ENCODE data around the gene IQSEC1. TPM values are rescaled to one million over a fixed set of nuclear protein-coding genes. Genes with fewer than 3 reads are reported as not detected.
A peak's percentile ranks its signal among the peaks of the same experiment; 100 is the strongest.

IQSEC1 gene
- total and polyA plus RNA-seq, 2 experiments from 2014 or later, result 17.8 to 51.7 TPM

- no peak overlapping the region for H3K27ac ChIP-seq
Observed at GRCh38 chr3:12990781-12991480, 82.3 kb downstream of the IQSEC1 start.

GRCh38 chr3:12990306-12990705 lies 82.9 kb downstream of the IQSEC1 start:
- DNase-seq (ENCODE audit: low read depth in 1 of 2, low spot score in 1 of 2), result no peak
- TF ChIP-seq CTCF (IDR thresholded peaks at IDR 0.05; ENCODE audit: low read depth, low read length), result no peak
- no peaks in the 10 kb centered on the region for H3K9me3 ChIP-seq (ENCODE audit: low read depth)
- H3K36me3 ChIP-seq, result no peaks in the 10 kb centered on the region
- peaks cover 4% of the 10 kb centered on the region for H3K4me1 ChIP-seq (ENCODE audit: low read depth)
- H3K4me3 ChIP-seq, result no peak overlapping the region
- no peaks in the 10 kb centered on the region for H3K27me3 ChIP-seq
- H3K27ac ChIP-seq, result no peak overlapping the region

More at GRCh38 chr3:12990781-12991480, 82.3 kb downstream of the IQSEC1 start:
- Histone ChIP-seq H3K4me3 (no peak overlapping the region), H3K36me3 (no peaks in the 10 kb centered on the region), H3K4me1 (ENCODE audit: low read depth) (peaks cover 4% of the 10 kb centered on the region), H3K9me3 (ENCODE audit: low read depth) (no peaks in the 10 kb centered on the region), H3K27me3 (no peaks in the 10 kb centered on the region)
- peak in 1 of 2 donors; percentile 33 for DNase-seq (ENCODE audit: low read depth in 1 of 2, low spot score in 1 of 2)
- no peak for TF ChIP-seq CTCF (IDR thresholded peaks at IDR 0.05; ENCODE audit: low read depth, low read length)

GRCh38 chr3:12988728-12989454 lies 84.3 kb downstream of the IQSEC1 start:
- H3K4me1 ChIP-seq (ENCODE audit: low read depth), result peaks cover 4% of the 10 kb centered on the region
- no peak overlapping the region for H3K27ac ChIP-seq
- H3K36me3 ChIP-seq, result no peaks in the 10 kb centered on the region
- no peaks in the 10 kb centered on the region for H3K9me3 ChIP-seq (ENCODE audit: low read depth)
- no peak for DNase-seq (ENCODE audit: low read depth in 1 of 2, low spot score in 1 of 2)
- no peak overlapping the region for H3K4me3 ChIP-seq
- no peaks in the 10 kb centered on the region for H3K27me3 ChIP-seq
- TF ChIP-seq CTCF (IDR thresholded peaks at IDR 0.05; ENCODE audit: low read depth, low read length), result no peak

- no peak for DNase-seq (ENCODE audit: low read depth in 1 of 2, low spot score in 1 of 2)
- Histone ChIP-seq H3K27me3 (no peaks in the 10 kb centered on the region), H3K27ac (no peak overlapping the region), H3K4me1 (ENCODE audit: low read depth) (peaks cover under 1% of the 10 kb centered on the region), H3K9me3 (ENCODE audit: low read depth) (no peaks in the 10 kb centered on the region), H3K4me3 (no peak overlapping the region), H3K36me3 (no peaks in the 10 kb centered on the region)
- no peak for TF ChIP-seq CTCF (IDR thresholded peaks at IDR 0.05; ENCODE audit: low read depth, low read length)
Observed at GRCh38 chr3:12987602-12988001, 85.6 kb downstream of the IQSEC1 start.

- Histone ChIP-seq H3K4me3 (no peak overlapping the region), H3K27me3 (no peaks in the 10 kb centered on the region), H3K4me1 (ENCODE audit: low read depth) (no peaks in the 10 kb centered on the region), H3K36me3 (no peaks in the 10 kb centered on the region), H3K9me3 (ENCODE audit: low read depth) (no peaks in the 10 kb centered on the region), H3K27ac (no peak overlapping the region)
- no peak for DNase-seq (ENCODE audit: low read depth in 1 of 2, low spot score in 1 of 2)
- no peak for TF ChIP-seq CTCF (IDR thresholded peaks at IDR 0.05; ENCODE audit: low read depth, low read length)
Observed at GRCh38 chr3:12986986-12987385, 86.2 kb downstream of the IQSEC1 start.
